ENCODE data around the gene PSMD13.
A peak's percentile ranks its signal among the peaks of the same experiment; 100 is the strongest.

The PSMD13 gene

DNA sequence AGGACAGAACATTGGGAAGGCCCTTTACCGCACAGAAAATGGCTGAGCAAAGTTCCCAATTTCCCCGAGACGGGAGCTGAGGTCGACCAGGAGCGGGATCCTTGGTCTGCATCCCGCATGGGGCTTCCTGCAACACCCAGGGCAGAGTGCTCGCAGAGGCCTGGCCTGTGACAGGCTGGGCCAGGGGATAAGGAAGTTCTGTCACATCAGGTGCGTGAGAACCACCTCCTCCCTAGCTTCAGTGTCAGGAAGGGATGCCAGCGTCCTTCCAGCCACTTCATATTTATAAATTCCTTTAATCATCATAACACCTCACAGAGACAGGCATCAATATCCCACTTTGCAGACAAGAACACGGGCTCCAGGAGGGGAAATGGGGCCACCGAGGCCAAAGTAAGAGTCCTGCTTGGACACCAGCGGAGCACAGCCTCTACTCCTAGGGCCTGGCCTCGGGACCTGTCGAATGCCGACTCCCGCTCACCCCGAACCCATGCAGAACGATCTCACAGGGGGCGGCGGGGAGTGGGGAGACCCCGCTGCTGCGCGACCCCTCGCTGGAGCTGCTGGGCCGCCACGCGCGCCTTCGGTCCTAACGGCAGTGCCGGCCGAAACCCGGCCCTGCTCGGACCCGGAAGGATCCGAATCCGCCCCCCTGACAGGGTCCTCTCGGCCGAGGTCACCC, 30.1 kb upstream of the PSMD13 start:
- DNase-seq (ENCODE audit: low read depth) = no peak
- peak overlapping the region; percentile 96 for H3K4me3 ChIP-seq (ENCODE audit: low read depth, low read length)
- TF ChIP-seq, protein P1, sequence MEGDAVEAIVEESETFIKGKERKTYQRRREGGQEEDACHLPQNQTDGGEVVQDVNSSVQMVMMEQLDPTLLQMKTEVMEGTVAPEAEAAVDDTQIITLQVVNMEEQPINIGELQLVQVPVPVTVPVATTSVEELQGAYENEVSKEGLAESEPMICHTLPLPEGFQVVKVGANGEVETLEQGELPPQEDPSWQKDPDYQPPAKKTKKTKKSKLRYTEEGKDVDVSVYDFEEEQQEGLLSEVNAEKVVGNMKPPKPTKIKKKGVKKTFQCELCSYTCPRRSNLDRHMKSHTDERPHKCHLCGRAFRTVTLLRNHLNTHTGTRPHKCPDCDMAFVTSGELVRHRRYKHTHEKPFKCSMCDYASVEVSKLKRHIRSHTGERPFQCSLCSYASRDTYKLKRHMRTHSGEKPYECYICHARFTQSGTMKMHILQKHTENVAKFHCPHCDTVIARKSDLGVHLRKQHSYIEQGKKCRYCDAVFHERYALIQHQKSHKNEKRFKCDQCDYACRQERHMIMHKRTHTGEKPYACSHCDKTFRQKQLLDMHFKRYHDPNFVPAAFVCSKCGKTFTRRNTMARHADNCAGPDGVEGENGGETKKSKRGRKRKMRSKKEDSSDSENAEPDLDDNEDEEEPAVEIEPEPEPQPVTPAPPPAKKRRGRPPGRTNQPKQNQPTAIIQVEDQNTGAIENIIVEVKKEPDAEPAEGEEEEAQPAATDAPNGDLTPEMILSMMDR (conservative IDR thresholded peaks at IDR 0.05; ENCODE audit: low read depth, low read length) = no peak

GRCh38 chr11:207208-207862, 29.4 kb upstream of the PSMD13 start, which contains the start of the genes BET1L and RIC8A:
BET1L (minus strand) TSS chr11:207399; CDS start chr11:207321, 78 bp downstream.
RIC8A (plus strand) TSS chr11:207708; CDS start chr11:208855, 1,147 bp downstream.
- H3K4me3 ChIP-seq (ENCODE audit: low read depth, low read length) = peak within 1 kb of the TSS; percentile 96
- TF ChIP-seq, protein P1 (conservative IDR thresholded peaks at IDR 0.05; ENCODE audit: low read depth, low read length) = no peak
- DNase-seq (ENCODE audit: low read depth) = peak; percentile 99

DNA sequence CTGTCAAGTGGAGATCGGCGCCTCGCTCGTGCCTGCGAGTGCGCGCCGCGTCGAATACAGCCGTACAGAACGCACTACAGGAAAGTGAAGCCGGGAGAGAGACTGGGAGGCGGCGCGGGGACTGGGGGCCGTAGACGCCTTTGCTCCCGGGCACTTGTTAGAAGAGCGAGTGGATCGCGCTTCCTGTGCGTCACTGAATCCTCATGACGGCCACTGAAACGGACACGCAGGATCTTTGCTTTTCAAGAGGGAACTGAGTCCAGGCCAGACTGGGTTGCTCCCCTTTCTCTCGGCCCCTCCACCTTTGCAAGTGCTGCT, 29.0 kb upstream of the PSMD13 start:
- TF ChIP-seq, protein P1 (conservative IDR thresholded peaks at IDR 0.05; ENCODE audit: low read depth, low read length) = no peak
- peak; percentile 68 for DNase-seq (ENCODE audit: low read depth)
- H3K4me3 ChIP-seq (ENCODE audit: low read depth, low read length) = peak overlapping the region; percentile 96

GRCh38 chr11:208181-208916, 28.4 kb upstream of the PSMD13 start:
- H3K4me3 ChIP-seq (ENCODE audit: low read depth, low read length) = peak overlapping the region; percentile 96
- peak; percentile 71 for DNase-seq (ENCODE audit: low read depth)
- TF ChIP-seq, protein P1 (conservative IDR thresholded peaks at IDR 0.05; ENCODE audit: low read depth, low read length) = no peak

DNA sequence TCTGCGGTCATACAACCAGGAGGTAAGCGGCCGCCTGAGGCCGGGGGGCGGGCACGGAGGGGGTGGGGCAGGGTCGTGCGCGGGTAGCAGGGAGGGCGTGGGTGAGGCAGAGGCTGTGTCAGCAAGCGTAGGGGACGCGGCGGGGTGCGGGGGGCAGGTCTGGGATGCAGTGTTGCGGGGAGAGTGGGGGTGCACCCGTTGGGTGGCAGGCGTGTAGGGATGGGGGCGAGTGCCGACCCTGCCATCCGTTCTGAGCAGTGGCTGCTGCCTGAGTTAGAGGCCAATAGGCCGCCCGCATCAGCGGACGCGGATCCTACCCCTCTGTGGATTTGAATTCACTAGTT, 27.9 kb upstream of the PSMD13 start:
- TF ChIP-seq, protein P1 (conservative IDR thresholded peaks at IDR 0.05; ENCODE audit: low read depth, low read length) = no peak
- no peak for DNase-seq (ENCODE audit: low read depth)
- peak overlapping the region; percentile 96 for H3K4me3 ChIP-seq (ENCODE audit: low read depth, low read length)

DNA sequence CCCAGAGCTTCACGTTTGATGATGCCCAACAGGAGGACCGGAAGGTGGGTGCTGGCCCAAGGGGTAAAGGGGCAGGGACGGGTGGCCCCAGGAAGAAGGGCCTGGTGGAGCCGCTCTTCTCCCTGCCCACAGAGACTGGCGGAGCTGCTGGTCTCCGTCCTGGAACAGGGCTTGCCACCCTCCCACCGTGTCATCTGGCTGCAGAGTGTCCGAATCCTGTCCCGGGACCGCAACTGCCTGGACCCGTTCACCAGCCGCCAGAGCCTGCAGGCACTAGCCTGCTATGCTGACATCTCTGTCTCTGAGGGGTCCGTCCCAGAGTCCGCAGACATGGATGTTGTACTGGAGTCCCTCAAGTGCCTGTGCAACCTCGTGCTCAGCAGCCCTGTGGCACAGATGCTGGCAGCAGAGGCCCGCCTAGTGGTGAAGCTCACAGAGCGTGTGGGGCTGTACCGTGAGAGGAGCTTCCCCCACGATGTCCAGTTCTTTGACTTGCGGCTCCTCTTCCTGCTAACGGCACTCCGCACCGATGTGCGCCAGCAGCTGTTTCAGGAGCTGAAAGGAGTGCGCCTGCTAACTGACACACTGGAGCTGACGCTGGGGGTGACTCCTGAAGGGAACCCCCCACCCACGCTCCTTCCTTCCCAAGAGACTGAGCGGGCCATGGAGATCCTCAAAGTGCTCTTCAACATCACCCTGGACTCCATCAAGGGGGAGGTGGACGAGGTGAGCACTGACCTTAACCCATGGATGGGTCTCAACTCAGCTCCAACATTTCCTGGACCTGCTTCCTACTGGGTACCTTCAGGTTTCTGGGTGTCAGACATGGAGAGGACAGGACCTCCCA, 27.3 kb upstream of the PSMD13 start:
- TF ChIP-seq, protein P1 (conservative IDR thresholded peaks at IDR 0.05; ENCODE audit: low read depth, low read length) = peak; percentile 13
- H3K4me3 ChIP-seq (ENCODE audit: low read depth, low read length) = peak overlapping the region; percentile 96
- DNase-seq (ENCODE audit: low read depth) = no peak
